Erythroblast (primary cell): Measurements from ENCODE around the gene FAM81A.

Source experiments
- GATA1 ChIP-seq: IDR thresholded peaks from 2 replicates; pipeline ENCODE4 v1.6.1; 2011; ENCODE audit warnings: low read depth, mild to moderate bottlenecking, control low read depth, low read length, moderate library complexity
- POLR2A ChIP-seq: IDR thresholded peaks from 2 replicates; pipeline ENCODE4 v1.6.1; 2011; ENCODE audit warnings: mild to moderate bottlenecking, low read length

DNA sequence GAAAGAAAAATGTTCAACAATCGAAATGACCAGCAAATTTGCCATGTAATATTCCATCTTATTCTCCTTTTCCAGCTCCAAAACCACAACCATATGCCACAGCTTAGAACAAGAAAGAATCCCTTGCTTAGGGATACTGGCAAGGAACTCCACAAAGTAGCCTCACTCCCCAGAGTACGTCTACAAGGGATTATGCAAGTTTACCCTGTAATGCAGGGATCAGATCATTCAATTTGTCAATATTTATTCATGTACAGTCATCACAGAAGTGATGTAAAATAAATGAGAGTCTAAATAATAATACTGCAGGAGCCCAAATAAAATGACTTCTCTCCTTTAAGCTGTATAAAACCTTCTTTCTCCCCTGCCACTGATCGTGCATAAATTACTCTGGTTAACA is 41.8 kb upstream of the FAM81A start:
- TF ChIP-seq POLR2A (no peak), GATA1 (no peak)
